Endodermal cell (in vitro differentiated cells): Measurements from ENCODE around the gene CWC27. TPM values are rescaled to one million over a fixed set of nuclear protein-coding genes. Genes with fewer than 3 reads are reported as not detected.

Source experiments
- DNase-seq: peaks from one replicate; pipeline ENCODE4 v3.0.0-alpha.2; 2017
- H3K27ac ChIP-seq: 2 replicates; pipeline ENCODE4 v1.5.1; 2013; ENCODE audit warnings: mild to moderate bottlenecking, low read depth, low read length, moderate library complexity
- H3K27me3 ChIP-seq: 2 replicates; pipeline ENCODE4 v1.6.1; 2013; ENCODE audit warnings: mild to moderate bottlenecking, low read length, moderate library complexity; ENCODE audit not compliant: insufficient read depth, control insufficient read depth, poor library complexity, severe bottlenecking
- H3K36me3 ChIP-seq: 2 replicates; pipeline ENCODE4 v1.7.0; 2013; ENCODE audit warnings: mild to moderate bottlenecking, low read length, moderate library complexity; ENCODE audit not compliant: control insufficient read depth, insufficient read depth
- H3K4me1 ChIP-seq: one replicate; pipeline ENCODE4 v1.7.0; 2013; ENCODE audit warnings: low read length; ENCODE audit not compliant: control insufficient read depth, insufficient read depth
- H3K4me3 ChIP-seq: 2 replicates; pipeline ENCODE4 v1.5.1; 2013; ENCODE audit warnings: mild to moderate bottlenecking, low read length, moderate library complexity
- H3K9ac ChIP-seq: 2 replicates; pipeline ENCODE4 v1.6.1; 2013; ENCODE audit warnings: mild to moderate bottlenecking, low read length, moderate library complexity; ENCODE audit not compliant: poor library complexity, severe bottlenecking; ENCODE audit errors: extremely low read depth
- H3K9me3 ChIP-seq: 2 replicates; pipeline ENCODE4 v1.6.1; 2013; ENCODE audit warnings: mild to moderate bottlenecking, low read length, moderate library complexity; ENCODE audit not compliant: control insufficient read depth
- H3K27ac Mint-ChIP-seq: 2 replicates; pipeline ENCODE4 v1.8.0; 2020; ENCODE audit warnings: mixed read lengths
- H3K27me3 Mint-ChIP-seq: 2 replicates; pipeline ENCODE4 v1.8.0; 2021; ENCODE audit warnings: mild to moderate bottlenecking, mixed read lengths; ENCODE audit not compliant: insufficient read depth
- H3K36me3 Mint-ChIP-seq: 2 replicates; pipeline ENCODE4 v1.8.0; 2020; ENCODE audit warnings: low read depth, mixed read lengths
- H3K4me1 Mint-ChIP-seq: 2 replicates; pipeline ENCODE4 v1.8.0; 2020; ENCODE audit warnings: mixed read lengths
- H3K4me3 Mint-ChIP-seq: 2 replicates; pipeline ENCODE4 v1.8.0; 2020; ENCODE audit warnings: mild to moderate bottlenecking, moderate library complexity, mixed read lengths
- H3K9me3 Mint-ChIP-seq: 2 replicates; pipeline ENCODE4 v1.8.0; 2020; ENCODE audit warnings: mild to moderate bottlenecking, mixed read lengths
- WGBS, 2 experiments: methylation state at CpG; one replicate each; pipeline versions ENCODE4 v1.1.5 to v1.1.7; 2013; ENCODE audit warnings: missing lambda C conversion rate in 2 of 2, mixed read lengths in 1 of 2; ENCODE audit not compliant: insufficient coverage in 1 of 2, insufficient read length in 1 of 2; 5-methylcytosine and 5-hydroxymethylcytosine counted together
- total RNA-seq, 2 donors: library from RNA; stranded (reverse); fragmentation: NEBNext Ultra II Directional in 1 of 2; extraction: Animal tissue kit (Norgen Biotek cat#: 25700) in 1 of 2; gene quantifications; 2 replicates in 1 of 2; 3 replicates in 1 of 2; pipeline ENCODE4 v1.2.1, GENCODE V29; 2021
- TF ChIP-seq, protein P1 (sequence below): fragments of 200-600 bp; sonication (generic); conservative IDR thresholded peaks from 2 replicates; pipeline ENCODE4 v1.5.0; 2021; ENCODE audit warnings: antibody characterized with exemption, mild to moderate bottlenecking

Gene CWC27
- total RNA-seq, 2 donors from 2014 or later = 69.1 to 74.8 TPM

- no peaks in the 10 kb centered on the region for H3K27me3 ChIP-seq
- peaks cover 90% of the 10 kb centered on the region for H3K36me3 ChIP-seq
- Mint-ChIP-seq H3K4me3 (no peak overlapping the region), H3K27me3 (no peaks in the 10 kb centered on the region), H3K36me3 (peaks cover 36% of the 10 kb centered on the region), H3K9me3 (no peaks in the 10 kb centered on the region), H3K27ac (no peak overlapping the region), H3K4me1 (peaks cover 7% of the 10 kb centered on the region)
- H3K27ac ChIP-seq = no peak overlapping the region
- no peak for DNase-seq
- H3K4me1 ChIP-seq = no peaks in the 10 kb centered on the region
- H3K4me3 ChIP-seq = no peak overlapping the region
- 93 to 100% methylated on average over 1 to 2 of the region's 2 CpGs for WGBS, 2 experiments
- H3K9ac ChIP-seq = no peak overlapping the region
- TF ChIP-seq, protein P1, sequence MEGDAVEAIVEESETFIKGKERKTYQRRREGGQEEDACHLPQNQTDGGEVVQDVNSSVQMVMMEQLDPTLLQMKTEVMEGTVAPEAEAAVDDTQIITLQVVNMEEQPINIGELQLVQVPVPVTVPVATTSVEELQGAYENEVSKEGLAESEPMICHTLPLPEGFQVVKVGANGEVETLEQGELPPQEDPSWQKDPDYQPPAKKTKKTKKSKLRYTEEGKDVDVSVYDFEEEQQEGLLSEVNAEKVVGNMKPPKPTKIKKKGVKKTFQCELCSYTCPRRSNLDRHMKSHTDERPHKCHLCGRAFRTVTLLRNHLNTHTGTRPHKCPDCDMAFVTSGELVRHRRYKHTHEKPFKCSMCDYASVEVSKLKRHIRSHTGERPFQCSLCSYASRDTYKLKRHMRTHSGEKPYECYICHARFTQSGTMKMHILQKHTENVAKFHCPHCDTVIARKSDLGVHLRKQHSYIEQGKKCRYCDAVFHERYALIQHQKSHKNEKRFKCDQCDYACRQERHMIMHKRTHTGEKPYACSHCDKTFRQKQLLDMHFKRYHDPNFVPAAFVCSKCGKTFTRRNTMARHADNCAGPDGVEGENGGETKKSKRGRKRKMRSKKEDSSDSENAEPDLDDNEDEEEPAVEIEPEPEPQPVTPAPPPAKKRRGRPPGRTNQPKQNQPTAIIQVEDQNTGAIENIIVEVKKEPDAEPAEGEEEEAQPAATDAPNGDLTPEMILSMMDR = no peak
- no peaks in the 10 kb centered on the region for H3K9me3 ChIP-seq
These were observed 17.6 kb downstream of the CWC27 start for GRCh38 chr5:64786372-64786771.

DNA sequence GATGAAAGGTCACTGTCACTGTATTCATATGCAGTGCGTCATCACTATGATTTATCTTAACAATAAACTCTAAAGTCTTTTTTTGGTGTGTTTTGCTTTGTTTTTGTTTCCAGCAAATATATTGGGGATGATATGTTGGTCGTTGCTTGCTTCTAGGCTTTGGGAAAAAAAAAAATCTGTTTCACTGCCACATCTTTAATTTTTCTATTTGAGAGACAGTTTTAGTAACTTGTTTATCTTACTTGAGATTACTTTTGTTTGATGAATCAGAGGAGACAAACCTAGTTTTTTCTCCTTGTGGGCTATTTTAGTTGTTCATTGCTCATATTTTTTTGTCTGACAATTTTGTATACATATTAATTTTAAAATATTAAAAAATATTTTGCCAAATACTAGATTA lies 19.4 kb downstream of the CWC27 start:
- TF ChIP-seq, protein P1 = no peak
- H3K9me3 Mint-ChIP-seq = no peaks in the 10 kb centered on the region
- H3K27ac Mint-ChIP-seq = no peak overlapping the region
- Histone ChIP-seq H3K9ac (no peak overlapping the region), H3K27ac (no peak overlapping the region), H3K9me3 (no peaks in the 10 kb centered on the region), H3K4me3 (no peak overlapping the region), H3K36me3 (peaks cover 90% of the 10 kb centered on the region), H3K4me1 (no peaks in the 10 kb centered on the region), H3K27me3 (no peaks in the 10 kb centered on the region)
- no peak overlapping the region for H3K4me3 Mint-ChIP-seq
- peaks cover 31% of the 10 kb centered on the region for H3K36me3 Mint-ChIP-seq
- H3K27me3 Mint-ChIP-seq = no peaks in the 10 kb centered on the region
- H3K4me1 Mint-ChIP-seq = peaks cover 7% of the 10 kb centered on the region
- 100% methylated on average over 1 of the region's 2 CpGs; no CpG with 5 or more reads in 1 of the 2 experiments for WGBS, 2 experiments
- DNase-seq = no peak

DNA sequence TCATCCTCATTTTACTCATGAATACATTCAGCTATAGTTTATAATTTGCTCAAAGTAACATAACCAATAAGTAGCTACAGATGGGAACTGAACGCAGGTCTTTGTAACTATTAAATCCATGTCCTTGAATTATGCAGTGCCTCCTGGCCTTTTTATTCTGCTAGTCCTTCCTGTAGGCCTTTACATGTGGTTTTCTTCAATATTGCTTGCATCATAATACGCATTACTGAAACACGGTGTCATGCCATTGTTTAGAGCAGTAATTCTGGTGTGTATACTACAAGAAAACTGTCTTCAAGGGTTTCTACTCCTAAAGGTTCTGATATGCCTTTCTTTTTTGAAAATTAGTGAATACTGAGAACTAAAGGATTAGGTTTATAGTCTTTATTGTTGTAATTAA lies 20.7 kb downstream of the CWC27 start:
- WGBS, 2 experiments = 98 to 100% methylated on average over 1 to 3 of the region's 3 CpGs
- H3K9me3 Mint-ChIP-seq = no peaks in the 10 kb centered on the region
- DNase-seq = no peak
- H3K4me3 Mint-ChIP-seq = no peak overlapping the region
- Histone ChIP-seq H3K4me3 (no peak overlapping the region), H3K9ac (no peak overlapping the region), H3K9me3 (no peaks in the 10 kb centered on the region), H3K4me1 (no peaks in the 10 kb centered on the region), H3K27ac (no peak overlapping the region), H3K36me3 (peaks cover 90% of the 10 kb centered on the region), H3K27me3 (no peaks in the 10 kb centered on the region)
- TF ChIP-seq, protein P1 = no peak
- peaks cover 1% of the 10 kb centered on the region for H3K4me1 Mint-ChIP-seq
- H3K36me3 Mint-ChIP-seq = peaks cover 43% of the 10 kb centered on the region
- no peak overlapping the region for H3K27ac Mint-ChIP-seq
- H3K27me3 Mint-ChIP-seq = no peaks in the 10 kb centered on the region
